Ovary (tissue), 3 donors: ENCODE data around the gene MBNL2.

Experiments used
- POLR2A ChIP-seq: fragments of 450-650 bp; IDR thresholded peaks from one replicate; pipeline ENCODE4 v1.6.1; 2017; ENCODE audit warnings: antibody characterized with exemption, mild to moderate bottlenecking, moderate library complexity
- TF ChIP-seq, protein P1 (sequence below), 3 donors: fragments of 450-650 bp in 2 of 3; fragments of 200-600 bp in 1 of 3; IDR thresholded peaks; one replicate each; pipeline versions ENCODE4 v1.5.1 to v1.8.0; 2016 to 2022; ENCODE audit warnings: antibody characterized with exemption in 3 of 3, mild to moderate bottlenecking in 1 of 3
- donor health status: DM: no; HTN: no; CAD: no.

DNA sequence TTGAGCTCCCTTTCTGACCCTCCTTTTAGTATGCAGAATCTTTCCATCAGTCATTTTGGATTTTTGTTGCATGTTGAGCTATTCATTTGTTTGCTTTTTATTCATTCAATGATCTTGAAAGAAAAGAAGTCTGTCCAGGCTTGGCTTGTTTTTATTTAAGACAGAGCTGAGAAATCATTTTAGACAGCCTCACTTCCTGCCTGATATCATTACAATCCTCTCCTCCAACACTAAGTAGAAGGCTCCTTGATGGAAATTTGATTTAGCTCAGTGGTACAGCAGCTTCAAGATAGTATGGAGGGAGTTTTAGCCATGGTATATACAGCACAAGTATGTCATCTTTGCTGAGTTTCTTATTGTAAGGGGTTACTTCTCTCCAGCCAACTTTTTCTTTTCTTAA is 28.4 kb downstream of the MBNL2 start:
- TF ChIP-seq, protein P1, sequence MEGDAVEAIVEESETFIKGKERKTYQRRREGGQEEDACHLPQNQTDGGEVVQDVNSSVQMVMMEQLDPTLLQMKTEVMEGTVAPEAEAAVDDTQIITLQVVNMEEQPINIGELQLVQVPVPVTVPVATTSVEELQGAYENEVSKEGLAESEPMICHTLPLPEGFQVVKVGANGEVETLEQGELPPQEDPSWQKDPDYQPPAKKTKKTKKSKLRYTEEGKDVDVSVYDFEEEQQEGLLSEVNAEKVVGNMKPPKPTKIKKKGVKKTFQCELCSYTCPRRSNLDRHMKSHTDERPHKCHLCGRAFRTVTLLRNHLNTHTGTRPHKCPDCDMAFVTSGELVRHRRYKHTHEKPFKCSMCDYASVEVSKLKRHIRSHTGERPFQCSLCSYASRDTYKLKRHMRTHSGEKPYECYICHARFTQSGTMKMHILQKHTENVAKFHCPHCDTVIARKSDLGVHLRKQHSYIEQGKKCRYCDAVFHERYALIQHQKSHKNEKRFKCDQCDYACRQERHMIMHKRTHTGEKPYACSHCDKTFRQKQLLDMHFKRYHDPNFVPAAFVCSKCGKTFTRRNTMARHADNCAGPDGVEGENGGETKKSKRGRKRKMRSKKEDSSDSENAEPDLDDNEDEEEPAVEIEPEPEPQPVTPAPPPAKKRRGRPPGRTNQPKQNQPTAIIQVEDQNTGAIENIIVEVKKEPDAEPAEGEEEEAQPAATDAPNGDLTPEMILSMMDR (IDR thresholded peaks at IDR 0.05), result no peak
- no peak for TF ChIP-seq POLR2A
